NB4 (cell line): ENCODE results near the gene GTF3C6.
"Not testable (repeated sequence)": the region's sequence is repeated elsewhere in the genome, so short reads cannot be mapped to it uniquely, and the experiment has no call there.

ENCODE experiments used
- DNase-seq: peaks from one replicate; pipeline ENCODE4 v3.0.0; 2010; ENCODE audit warnings: low read depth
- H3K4me3 ChIP-seq: one replicate; pipeline ENCODE4 v1.5.1; 2011; ENCODE audit warnings: mild to moderate bottlenecking, low read depth, low read length, moderate library complexity
- CTCF ChIP-seq: IDR thresholded peaks from one replicate; pipeline ENCODE4 v1.5.1; 2012; ENCODE audit warnings: low read depth, low read length
- MAX ChIP-seq: IDR thresholded peaks from 2 replicates; pipeline ENCODE4 v1.6.1; 2011; ENCODE audit warnings: low read depth, low read length
- MYC ChIP-seq: IDR thresholded peaks from 2 replicates; pipeline ENCODE4 v1.6.1; 2011; ENCODE audit warnings: low read depth, low read length
- POLR2A ChIP-seq: IDR thresholded peaks from 2 replicates; pipeline ENCODE4 v1.6.1; 2011; ENCODE audit warnings: mild to moderate bottlenecking; ENCODE audit not compliant: insufficient read length; ENCODE audit errors: extremely low read depth

Gene GTF3C6

GRCh38 chr6:111012143-111012452 lies 53.6 kb downstream of the GTF3C6 start:
- DNase-seq: no peak
- H3K4me3 ChIP-seq: no peak overlapping the region
- TF ChIP-seq MYC (no peak), POLR2A (no peak), CTCF (no peak), MAX (no peak)

GRCh38 chr6:111012520-111012919 lies 54.0 kb downstream of the GTF3C6 start:
- DNase-seq, H3K4me3 ChIP-seq: not testable (repeated sequence)

GRCh38 chr6:111013144-111013915 lies 54.8 kb downstream of the GTF3C6 start:
- H3K4me3 ChIP-seq: no peak overlapping the region
- no peak for TF ChIP-seq POLR2A
- TF ChIP-seq CTCF: no peak
- TF ChIP-seq MYC: no peak
- no peak for TF ChIP-seq MAX
- no peak for DNase-seq

- no peak for TF ChIP-seq POLR2A
- no peak for TF ChIP-seq MYC
- no peak for TF ChIP-seq MAX
- no peak for TF ChIP-seq CTCF
- no peak for DNase-seq
- no peak overlapping the region for H3K4me3 ChIP-seq
Observed at GRCh38 chr6:111015389-111016124, 57.1 kb downstream of the GTF3C6 start.

GRCh38 chr6:111017241-111017640 lies 58.7 kb downstream of the GTF3C6 start:
- H3K4me3 ChIP-seq, DNase-seq: not testable (repeated sequence)
